HepG2 (cell line): Measurements from ENCODE around the gene TDG.

Source experiments
- BRCA1 ChIP-seq: sonication (generic); formaldehyde crosslinking; IDR thresholded peaks from 2 replicates; pipeline ENCODE4 v1.4.0; 2020; ENCODE audit warnings: missing genetic modification reagents
- ETV6 ChIP-seq: sonication (generic); formaldehyde crosslinking; conservative IDR thresholded peaks from 2 replicates; pipeline ENCODE4 v1.4.0; 2020; ENCODE audit warnings: missing genetic modification reagents
- GTF2F1 ChIP-seq: fragments of 150-350 bp; IDR thresholded peaks from 2 replicates; pipeline ENCODE4 v1.6.1; 2014; ENCODE audit warnings: low read length
- IRF2 ChIP-seq: IDR thresholded peaks from 2 replicates; pipeline ENCODE4 v1.6.1; 2018; ENCODE audit warnings: missing genetic modification reagents, missing compliant biosample characterization
- NR1H2 ChIP-seq: sonication (generic); formaldehyde crosslinking; IDR thresholded peaks from 2 replicates; pipeline ENCODE4 v1.8.1; 2022; ENCODE audit warnings: low read depth, missing genetic modification reagents, borderline replicate concordance
- ONECUT2 ChIP-seq: sonication (generic); formaldehyde crosslinking; IDR thresholded peaks from 2 replicates; pipeline ENCODE4 v1.4.0; 2020; ENCODE audit warnings: missing genetic modification reagents
- SIN3A ChIP-seq: IDR thresholded peaks from 2 replicates; pipeline ENCODE4 v1.6.1; 2011; ENCODE audit warnings: low read depth, mild to moderate bottlenecking, control low read depth, low read length, borderline replicate concordance
- ZSCAN9 ChIP-seq: IDR thresholded peaks from 2 replicates; pipeline ENCODE4 v1.6.1; 2016; ENCODE audit warnings: borderline replicate concordance

DNA sequence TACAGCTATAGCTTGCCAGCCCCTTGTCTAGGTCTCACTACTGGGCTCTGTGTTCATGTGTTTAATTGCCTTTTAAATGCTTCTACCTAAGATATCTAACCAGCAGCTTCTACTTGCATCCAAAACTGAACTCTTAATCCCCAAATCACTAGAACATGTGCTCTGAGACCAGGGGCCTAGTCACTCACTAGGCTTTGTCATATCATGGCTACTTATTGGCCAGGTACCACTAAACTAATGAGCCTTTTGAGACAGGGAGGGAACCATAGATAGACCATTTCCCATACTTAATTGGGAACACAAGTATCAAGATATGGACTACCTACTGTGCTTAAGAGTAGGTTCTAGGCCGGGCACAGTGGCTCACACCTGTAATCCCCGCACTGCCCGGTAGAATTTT lies 29.0 kb upstream of the TDG start:
- TF ChIP-seq ONECUT2 (CRISPR knock-in tag): no peak
- TF ChIP-seq SIN3A: no peak
- no peak for TF ChIP-seq NR1H2 (CRISPR knock-in tag)
- no peak for TF ChIP-seq IRF2 (CRISPR knock-in tag)
- TF ChIP-seq ZSCAN9 (CRISPR knock-in tag): no peak
- no peak for TF ChIP-seq GTF2F1
- TF ChIP-seq BRCA1 (CRISPR knock-in tag): no peak
- TF ChIP-seq ETV6 (CRISPR knock-in tag): no peak
